HUES48 (cell line): Measurements from ENCODE around the gene RSPH9.
"Not testable (repeated sequence)": the region's sequence is repeated elsewhere in the genome, so short reads cannot be mapped to it uniquely, and the experiment has no call there.

ENCODE experiments used
- H3K27ac ChIP-seq: one replicate; pipeline ENCODE4 v1.7.0; 2013; ENCODE audit warnings: low read depth, low read length, inconsistent platforms
- H3K27me3 ChIP-seq: 2 replicates; pipeline ENCODE4 v1.6.1; 2013; ENCODE audit warnings: mild to moderate bottlenecking, low read length; ENCODE audit not compliant: control insufficient read depth, insufficient read depth
- H3K36me3 ChIP-seq: 2 replicates; pipeline ENCODE4 v1.6.1; 2013; ENCODE audit warnings: low read length; ENCODE audit not compliant: control insufficient read depth, insufficient read depth
- H3K4me1 ChIP-seq: 2 replicates; pipeline ENCODE4 v1.6.1; 2013; ENCODE audit warnings: mild to moderate bottlenecking, low read length; ENCODE audit not compliant: control insufficient read depth, insufficient read depth
- H3K4me3 ChIP-seq: 2 replicates; pipeline ENCODE4 v1.5.1; 2013; ENCODE audit warnings: mild to moderate bottlenecking, low read depth, low read length
- H3K9ac ChIP-seq: 2 replicates; pipeline ENCODE4 v1.6.1; 2013; ENCODE audit warnings: mild to moderate bottlenecking, low read depth, low read length, moderate library complexity
- H3K9me3 ChIP-seq: 2 replicates; pipeline ENCODE4 v1.6.1; 2013; ENCODE audit warnings: low read length; ENCODE audit not compliant: control insufficient read depth, insufficient read depth

The RSPH9 gene

GRCh38 chr6:43648248-43648647 is 3.4 kb downstream of the RSPH9 start:
- Histone ChIP-seq H3K27ac (no peak overlapping the region), H3K36me3 (no peaks in the 10 kb centered on the region), H3K4me3 (no peak overlapping the region), H3K9ac (no peak overlapping the region), H3K9me3 (no peaks in the 10 kb centered on the region), H3K27me3 (no peaks in the 10 kb centered on the region), H3K4me1 (peaks cover 4% of the 10 kb centered on the region; the same call in 1 of the 2 replicates)

DNA sequence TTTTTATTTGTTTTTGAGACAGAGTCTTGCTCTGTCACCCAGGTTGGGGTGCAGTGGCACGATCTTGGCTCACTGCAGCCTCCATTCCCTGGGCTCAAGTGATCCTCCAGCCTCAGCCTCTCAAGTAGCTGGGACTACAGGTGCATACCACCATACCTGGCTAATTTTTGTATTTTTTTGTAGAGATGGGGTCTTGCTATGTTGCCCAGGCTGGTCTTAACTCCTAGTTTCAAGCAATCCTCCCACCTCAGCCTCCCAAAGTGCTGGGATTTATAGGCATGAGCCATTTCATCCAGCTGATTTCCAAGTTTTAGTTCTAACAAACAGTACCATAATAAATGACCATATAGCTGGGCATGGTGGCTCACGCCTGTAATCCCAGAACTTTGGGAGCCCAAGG is 8.0 kb downstream of the RSPH9 start:
- H3K36me3 ChIP-seq, H3K27me3 ChIP-seq, H3K27ac ChIP-seq, H3K4me1 ChIP-seq, H3K9me3 ChIP-seq, H3K9ac ChIP-seq, H3K4me3 ChIP-seq: not testable (repeated sequence)

GRCh38 chr6:43657221-43657802 is 12.5 kb downstream of the RSPH9 start:
- Histone ChIP-seq H3K4me1 (0 out of 2 replicates have a peak, but pooled peaks cover 8% of the 10 kb centered on the region), H3K9ac (no peak overlapping the region), H3K36me3 (no peaks in the 10 kb centered on the region), H3K4me3 (no peak overlapping the region), H3K27ac (no peak overlapping the region), H3K27me3 (no peaks in the 10 kb centered on the region), H3K9me3 (0 out of 2 replicates have a peak, but pooled peaks cover 2% of the 10 kb centered on the region)

DNA sequence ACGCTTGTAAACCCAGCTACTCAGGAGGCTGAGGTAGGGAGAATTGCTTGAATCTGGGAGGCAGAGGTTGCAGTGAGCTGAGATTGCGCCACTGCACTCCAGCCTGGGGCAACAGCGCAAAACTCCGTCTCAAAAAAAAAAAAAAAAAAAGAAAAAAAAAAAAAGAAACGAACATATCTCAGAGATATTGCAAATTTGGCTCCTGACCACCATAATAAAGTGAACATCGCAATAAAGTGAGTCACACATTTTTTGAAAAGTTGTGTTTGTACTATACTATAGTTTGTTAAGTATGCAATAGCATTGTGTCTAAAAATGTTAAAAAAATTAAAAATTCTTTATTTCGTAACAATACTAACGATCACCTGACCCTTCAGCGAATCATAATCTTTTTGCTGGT is 13.3 kb downstream of the RSPH9 start:
- no peaks in the 10 kb centered on the region for H3K27me3 ChIP-seq
- no peak overlapping the region for H3K9ac ChIP-seq
- H3K27ac ChIP-seq, result no peak overlapping the region
- H3K36me3 ChIP-seq, result no peaks in the 10 kb centered on the region
- H3K4me1 ChIP-seq, result 0 out of 2 replicates have a peak, but pooled peaks cover 8% of the 10 kb centered on the region
- H3K9me3 ChIP-seq, result 0 out of 2 replicates have a peak, but pooled peaks cover 2% of the 10 kb centered on the region
- H3K4me3 ChIP-seq, result no peak overlapping the region

DNA sequence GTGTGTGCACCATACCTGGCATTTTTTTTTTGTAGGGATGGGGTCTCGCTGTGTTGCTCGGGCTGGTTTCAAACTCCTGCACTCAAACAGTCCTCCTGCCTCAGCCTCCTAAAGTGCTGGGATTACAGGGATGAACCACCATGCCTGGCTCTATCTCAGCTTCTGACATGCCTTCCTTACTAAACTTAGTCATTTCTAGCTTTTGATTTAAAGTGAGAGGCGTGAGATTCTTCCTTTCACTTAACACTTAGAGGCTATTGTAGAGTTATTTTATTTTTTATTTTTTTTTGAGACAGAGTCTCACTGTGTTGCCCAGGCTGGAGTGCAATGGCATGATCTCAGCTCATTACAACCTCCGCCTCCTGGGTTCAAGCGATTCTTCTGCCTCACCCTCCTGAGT is 18.1 kb downstream of the RSPH9 start:
- not testable (repeated sequence) for H3K4me1 ChIP-seq, H3K36me3 ChIP-seq, H3K4me3 ChIP-seq, H3K9me3 ChIP-seq, H3K27me3 ChIP-seq, H3K9ac ChIP-seq, H3K27ac ChIP-seq

GRCh38 chr6:43665376-43665775 is 20.5 kb downstream of the RSPH9 start:
- Histone ChIP-seq H3K9ac (no peak overlapping the region), H3K36me3 (no peaks in the 10 kb centered on the region), H3K27me3 (no peaks in the 10 kb centered on the region), H3K27ac (no peak overlapping the region), H3K9me3 (0 out of 2 replicates have a peak, but pooled peaks cover 2% of the 10 kb centered on the region), H3K4me3 (no peak overlapping the region), H3K4me1 (peaks cover 27% of the 10 kb centered on the region)

DNA sequence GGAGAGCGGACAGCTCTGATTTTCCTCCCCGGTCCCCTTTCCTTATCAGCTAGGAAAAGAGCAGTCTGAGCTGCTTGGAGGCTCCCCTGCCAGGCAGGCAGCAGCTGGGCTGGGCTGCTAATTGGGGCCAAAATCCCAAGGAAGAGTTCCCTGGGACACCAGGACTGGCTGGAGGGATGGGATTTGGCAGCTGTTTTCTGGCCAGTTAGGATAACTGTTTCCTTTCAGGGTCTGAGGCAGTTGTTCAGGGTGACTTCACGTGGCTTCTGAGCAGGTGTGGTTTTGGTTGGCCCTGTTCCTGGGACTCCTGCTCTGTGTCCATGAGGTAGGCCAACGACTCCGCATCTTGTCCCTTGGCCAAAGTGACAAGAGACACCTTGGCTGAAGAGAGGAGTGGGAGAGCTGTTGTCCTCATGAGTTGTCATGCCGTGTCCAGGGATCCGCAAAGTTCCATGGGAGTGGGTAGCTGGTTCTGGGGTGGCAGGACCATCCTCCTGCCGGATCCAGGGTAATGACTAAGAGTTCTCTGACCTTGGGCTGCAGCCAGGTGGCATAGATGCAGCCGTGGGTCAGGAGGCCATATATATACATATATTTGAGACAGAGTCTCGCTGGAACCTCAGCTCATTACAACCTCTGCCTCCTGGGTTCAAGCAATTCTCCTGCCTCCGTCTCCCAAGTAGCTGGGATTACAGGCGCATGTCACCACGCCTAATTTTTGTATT is 21.5 kb downstream of the RSPH9 start:
- Histone ChIP-seq H3K9me3 (no peaks in the 10 kb centered on the region), H3K4me1 (peaks cover 27% of the 10 kb centered on the region), H3K9ac (no peak overlapping the region), H3K27me3 (no peaks in the 10 kb centered on the region), H3K36me3 (peaks cover 8% of the 10 kb centered on the region), H3K27ac (no peak overlapping the region), H3K4me3 (no peak overlapping the region)

DNA sequence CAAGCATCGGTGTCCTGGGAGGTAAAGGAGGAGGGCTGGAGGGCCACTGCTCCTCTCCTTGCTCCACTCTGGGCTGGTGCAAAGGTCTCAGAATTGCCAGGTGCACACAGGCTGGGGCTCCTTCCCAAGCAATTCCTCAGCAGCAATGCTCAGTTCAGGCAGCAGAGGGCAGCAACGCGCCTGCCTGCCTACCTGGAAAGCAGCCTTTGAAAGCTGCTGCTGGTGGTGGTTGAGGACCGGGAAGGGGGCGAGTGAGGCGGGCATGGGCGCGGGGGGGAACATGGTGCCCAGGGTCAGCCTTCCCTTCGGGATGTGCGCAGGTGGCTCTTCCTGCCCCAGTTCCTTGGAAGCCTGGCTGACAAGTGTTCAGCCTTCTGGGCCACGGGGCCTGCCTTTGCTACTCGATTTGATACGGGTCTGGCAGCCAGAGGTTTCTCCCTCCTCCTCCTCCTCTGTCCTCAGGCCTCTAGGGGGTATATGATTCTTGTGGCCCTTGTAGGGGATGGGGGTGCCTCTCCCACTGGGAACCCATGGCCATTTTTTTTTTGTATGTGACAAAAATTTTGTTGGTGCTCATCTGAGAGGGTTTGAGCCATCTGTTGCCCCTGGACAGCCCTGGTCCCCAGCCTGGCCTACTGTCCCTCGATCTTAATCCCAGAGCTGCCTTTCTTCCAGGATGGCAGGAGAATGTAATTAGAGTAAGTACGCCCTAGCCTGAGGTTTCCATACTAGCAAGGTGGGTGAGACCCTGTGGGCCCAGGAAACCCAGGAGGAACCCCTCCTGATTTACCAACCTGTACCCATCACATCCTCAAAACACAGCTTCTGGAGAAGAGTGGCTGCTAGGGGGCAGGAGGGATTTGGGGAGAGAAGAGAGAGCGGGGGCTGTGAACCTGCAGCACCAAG is 22.7 kb downstream of the RSPH9 start:
- H3K27me3 ChIP-seq, result no peaks in the 10 kb centered on the region
- peaks cover 19% of the 10 kb centered on the region for H3K36me3 ChIP-seq
- H3K9me3 ChIP-seq, result no peaks in the 10 kb centered on the region
- peak overlapping the region; percentile 36 for H3K27ac ChIP-seq
- peak overlapping the region; percentile 33; the same call in 1 of the 2 replicates for H3K4me3 ChIP-seq
- H3K9ac ChIP-seq, result no peak overlapping the region
- H3K4me1 ChIP-seq, result peaks cover 27% of the 10 kb centered on the region

- Histone ChIP-seq H3K9me3 (no peaks in the 10 kb centered on the region), H3K27ac (peak overlapping the region; percentile 42), H3K9ac (no peak overlapping the region), H3K27me3 (no peaks in the 10 kb centered on the region), H3K36me3 (peaks cover 26% of the 10 kb centered on the region), H3K4me3 (peak overlapping the region; percentile 24; the same call in 1 of the 2 replicates), H3K4me1 (peaks cover 27% of the 10 kb centered on the region)
Observed at GRCh38 chr6:43668151-43669028, 23.6 kb downstream of the RSPH9 start.
